HG02884 (cell line): ENCODE data around the gene PSMC3IP.
"Not testable (repeated sequence)": the region's sequence is repeated elsewhere in the genome, so short reads cannot be mapped to it uniquely, and the experiment has no call there.

ENCODE experiments used
- ATAC-seq: cut with Tn5 transposase; IDR thresholded peaks from one replicate; pipeline ENCODE4 v1.9.1; 2021; ENCODE audit warnings: mild to moderate bottlenecking, moderate library complexity; ENCODE audit not compliant: unreplicated experiment

Gene PSMC3IP

GRCh38 chr17:42577532-42578281 lies at the start of gene PSMC3IP:
Gene PSMC3IP, minus strand, starts transcription at chr17:42577729. Its CDS starts 43 bp downstream, at chr17:42577686.
- peak; percentile 71 for ATAC-seq

- ATAC-seq = no peak
Measured at GRCh38 chr17:42623732-42624596, 46.4 kb upstream of the PSMC3IP start.

GRCh38 chr17:42623271-42623670 lies 45.7 kb upstream of the PSMC3IP start:
- no peak for ATAC-seq

- ATAC-seq = not testable (repeated sequence)
Measured at GRCh38 chr17:42621987-42622386, 44.5 kb upstream of the PSMC3IP start.

GRCh38 chr17:42618442-42619150 lies 41.1 kb upstream of the PSMC3IP start:
- peak; percentile 74 for ATAC-seq

- peak; percentile 13 for ATAC-seq
Measured at GRCh38 chr17:42617956-42618431, 40.5 kb upstream of the PSMC3IP start.

- no peak for ATAC-seq
Measured at GRCh38 chr17:42613699-42614295, 36.3 kb upstream of the PSMC3IP start.

- no peak for ATAC-seq
Measured at GRCh38 chr17:42612013-42612412, 34.5 kb upstream of the PSMC3IP start.

- ATAC-seq = peak; percentile 5
Measured at GRCh38 chr17:42609814-42610801, 32.6 kb upstream of the PSMC3IP start.

- ATAC-seq = peak; percentile 78
Measured at GRCh38 chr17:42609182-42609813, 31.8 kb upstream of the PSMC3IP start, which contains the start of the genes RETREG3 and TUBG1. Gene RETREG3, minus strand, starts transcription at chr17:42609374. Its CDS starts 50 bp downstream, at chr17:42609324. Gene TUBG1, plus strand, starts transcription at chr17:42609683. Its CDS starts 55 bp downstream, at chr17:42609738.

GRCh38 chr17:42608305-42609181 lies 31.0 kb upstream of the PSMC3IP start:
- ATAC-seq = peak; percentile 36

GRCh38 chr17:42607769-42608168 lies 30.2 kb upstream of the PSMC3IP start:
- no peak for ATAC-seq

- ATAC-seq = no peak
Measured at GRCh38 chr17:42603318-42603717, 25.8 kb upstream of the PSMC3IP start.

GRCh38 chr17:42598905-42599304 lies 21.4 kb upstream of the PSMC3IP start:
- no peak for ATAC-seq

- ATAC-seq = no peak
Measured at GRCh38 chr17:42596386-42596785, 18.9 kb upstream of the PSMC3IP start.

GRCh38 chr17:42591411-42591810 lies 13.9 kb upstream of the PSMC3IP start:
- ATAC-seq = no peak

GRCh38 chr17:42590886-42591285 lies 13.4 kb upstream of the PSMC3IP start:
- no peak for ATAC-seq
